ENCODE measurements around the gene PIF1. TPM values are rescaled to one million over a fixed set of nuclear protein-coding genes. Genes with fewer than 3 reads are reported as not detected.

PIF1 gene
- total and polyA plus RNA-seq, 3 experiments from 2014 or later: 0.25 to 14.7 (median 14.6) TPM

DNA sequence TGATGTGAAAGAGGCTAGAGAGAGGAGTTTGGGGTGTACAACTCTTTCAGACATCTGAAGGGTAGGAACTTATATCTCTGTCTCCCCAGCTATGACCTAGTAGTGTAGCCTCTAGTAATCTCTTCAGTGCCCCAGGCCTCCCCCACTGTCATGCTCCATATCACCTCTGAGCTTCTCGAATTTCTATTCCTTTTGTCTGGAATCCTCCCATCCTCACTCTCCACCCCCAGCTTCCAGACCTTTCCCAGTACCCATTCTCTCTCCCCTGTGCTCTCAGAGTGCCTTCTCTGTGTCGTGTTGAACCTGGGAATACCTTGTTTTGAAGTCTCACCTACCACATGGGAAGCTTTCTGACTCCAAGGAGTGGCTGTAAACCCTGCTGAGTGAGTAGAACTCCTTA is 46.4 kb downstream of the PIF1 start:
- no peaks in the 10 kb centered on the region for H3K36me3 ChIP-seq (ENCODE audit: insufficient read depth, low read length)
- peaks cover 14 to 17% of the 10 kb centered on the region in 2 donors for H3K27me3 Mint-ChIP-seq
- H3K27ac ChIP-seq (ENCODE audit: low read depth, low read length): no peak overlapping the region
- no peak for DNase-seq
- H3K4me3 ChIP-seq (ENCODE audit: low read length): no peak overlapping the region
- H3K4me3 Mint-ChIP-seq: no peak overlapping the region
- CTCF ChIA-PET: interaction anchor here (1.6 kb wide), 1 partner anchor 31 kb away, joined by 5 read pairs; no protein-coding TSS in a partner anchor
- peaks cover 6% of the 10 kb centered on the region for H3K27me3 ChIP-seq (ENCODE audit: insufficient read depth, low read length, poor library complexity, severe bottlenecking)
- POLR2A ChIA-PET: no interaction called here
- H3K4me1 Mint-ChIP-seq: peaks cover 15 to 25% (median 20%) of the 10 kb centered on the region in 3 donors
- no peaks in the 10 kb centered on the region for H3K9me3 ChIP-seq (ENCODE audit: low read length)
- no peaks in the 10 kb centered on the region for H3K36me3 Mint-ChIP-seq
- H3K4me1 ChIP-seq (ENCODE audit: insufficient read depth, low read length): no peaks in the 10 kb centered on the region
- peak overlapping the region in 1 of 8 donors; percentile 75 for H3K27ac Mint-ChIP-seq
- no peaks in the 10 kb centered on the region for H3K9me3 Mint-ChIP-seq

DNA sequence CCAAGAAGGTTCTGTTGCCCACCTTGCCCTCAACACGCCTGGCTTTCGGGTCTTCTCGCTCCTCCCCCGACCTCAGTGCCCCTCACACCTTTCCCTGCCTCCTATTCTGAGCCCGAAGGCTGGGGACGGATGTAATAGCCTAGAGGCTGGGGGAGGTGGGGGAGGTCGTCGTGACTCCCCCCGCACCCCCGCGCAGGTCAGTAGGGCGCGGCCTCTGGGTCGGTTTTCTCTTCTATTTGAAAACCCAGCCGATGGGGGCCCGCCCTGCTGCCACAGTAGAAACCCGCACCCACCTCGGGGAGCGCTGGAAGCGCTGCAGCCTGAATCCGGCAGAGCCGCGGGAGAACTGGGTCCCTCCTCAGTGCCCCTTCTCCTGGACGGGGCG is 49.1 kb downstream of the PIF1 start:
- Histone ChIP-seq H3K9me3 (ENCODE audit: low read length) (no peaks in the 10 kb centered on the region), H3K4me1 (ENCODE audit: insufficient read depth, low read length) (no peaks in the 10 kb centered on the region), H3K4me3 (ENCODE audit: low read length) (no peak overlapping the region), H3K27ac (ENCODE audit: low read depth, low read length) (no peak overlapping the region), H3K27me3 (ENCODE audit: insufficient read depth, low read length, poor library complexity, severe bottlenecking) (peaks cover 18% of the 10 kb centered on the region), H3K36me3 (ENCODE audit: insufficient read depth, low read length) (no peaks in the 10 kb centered on the region)
- no peaks in the 10 kb centered on the region for H3K9me3 Mint-ChIP-seq
- H3K4me3 Mint-ChIP-seq: peak overlapping the region in 6 of 7 donors; percentile 65 to 83 (median 71)
- H3K4me1 Mint-ChIP-seq: peaks cover 4 to 16% (median 5%) of the 10 kb centered on the region in 3 donors
- ChIA-PET POLR2A (no interaction called here), CTCF (no interaction called here)
- H3K27ac Mint-ChIP-seq: no peak overlapping the region
- no peaks in the 10 kb centered on the region for H3K36me3 Mint-ChIP-seq
- peaks cover 24 to 34% of the 10 kb centered on the region in 2 donors for H3K27me3 Mint-ChIP-seq
- no peak for DNase-seq

GRCh38 chr15:64775551-64776401 is 49.7 kb downstream of the PIF1 start, which contains the start of gene RBPMS2:
Gene RBPMS2, minus strand, starts transcription at chr15:64775589. Its CDS starts 270 bp downstream, at chr15:64775319.
- no peaks in the 10 kb centered on the region for H3K36me3 ChIP-seq (ENCODE audit: insufficient read depth, low read length)
- no peaks in the 10 kb centered on the region for H3K9me3 Mint-ChIP-seq
- no peak for DNase-seq
- H3K27ac ChIP-seq (ENCODE audit: low read depth, low read length): no peak within 1 kb of the TSS
- H3K27ac Mint-ChIP-seq: no peak within 1 kb of the TSS
- H3K4me1 ChIP-seq (ENCODE audit: insufficient read depth, low read length): no peaks in the 10 kb centered on the region
- POLR2A ChIA-PET: no interaction called here
- CTCF ChIA-PET: no interaction called here
- H3K27me3 ChIP-seq (ENCODE audit: insufficient read depth, low read length, poor library complexity, severe bottlenecking): peaks cover 18% of the 10 kb centered on the region
- H3K27me3 Mint-ChIP-seq: peaks cover 24 to 37% of the 10 kb centered on the region in 2 donors
- H3K4me3 Mint-ChIP-seq: peak within 1 kb of the TSS; percentile 65 to 86 (median 76)
- peaks cover 4 to 16% (median 4%) of the 10 kb centered on the region in 3 donors for H3K4me1 Mint-ChIP-seq
- H3K36me3 Mint-ChIP-seq: no peaks in the 10 kb centered on the region
- no peaks in the 10 kb centered on the region for H3K9me3 ChIP-seq (ENCODE audit: low read length)
- H3K4me3 ChIP-seq (ENCODE audit: low read length): no peak within 1 kb of the TSS

GRCh38 chr15:64774629-64775493 is 50.6 kb downstream of the PIF1 start:
- H3K27ac Mint-ChIP-seq: no peak overlapping the region
- H3K4me3 Mint-ChIP-seq: peak overlapping the region in 6 of 7 donors; percentile 57 to 77 (median 67)
- no peak overlapping the region for H3K27ac ChIP-seq (ENCODE audit: low read depth, low read length)
- ChIA-PET CTCF (no interaction called here), POLR2A (no interaction called here)
- no peaks in the 10 kb centered on the region for H3K4me1 ChIP-seq (ENCODE audit: insufficient read depth, low read length)
- peaks cover 18% of the 10 kb centered on the region for H3K27me3 ChIP-seq (ENCODE audit: insufficient read depth, low read length, poor library complexity, severe bottlenecking)
- no peak overlapping the region for H3K4me3 ChIP-seq (ENCODE audit: low read length)
- no peaks in the 10 kb centered on the region for H3K9me3 Mint-ChIP-seq
- peaks cover 22 to 37% of the 10 kb centered on the region in 2 donors for H3K27me3 Mint-ChIP-seq
- H3K9me3 ChIP-seq (ENCODE audit: low read length): no peaks in the 10 kb centered on the region
- peaks cover 4 to 16% (median 4%) of the 10 kb centered on the region in 3 donors for H3K4me1 Mint-ChIP-seq
- peak in 1 of 5 donors; percentile 7 for DNase-seq
- no peaks in the 10 kb centered on the region for H3K36me3 Mint-ChIP-seq
- H3K36me3 ChIP-seq (ENCODE audit: insufficient read depth, low read length): no peaks in the 10 kb centered on the region

DNA sequence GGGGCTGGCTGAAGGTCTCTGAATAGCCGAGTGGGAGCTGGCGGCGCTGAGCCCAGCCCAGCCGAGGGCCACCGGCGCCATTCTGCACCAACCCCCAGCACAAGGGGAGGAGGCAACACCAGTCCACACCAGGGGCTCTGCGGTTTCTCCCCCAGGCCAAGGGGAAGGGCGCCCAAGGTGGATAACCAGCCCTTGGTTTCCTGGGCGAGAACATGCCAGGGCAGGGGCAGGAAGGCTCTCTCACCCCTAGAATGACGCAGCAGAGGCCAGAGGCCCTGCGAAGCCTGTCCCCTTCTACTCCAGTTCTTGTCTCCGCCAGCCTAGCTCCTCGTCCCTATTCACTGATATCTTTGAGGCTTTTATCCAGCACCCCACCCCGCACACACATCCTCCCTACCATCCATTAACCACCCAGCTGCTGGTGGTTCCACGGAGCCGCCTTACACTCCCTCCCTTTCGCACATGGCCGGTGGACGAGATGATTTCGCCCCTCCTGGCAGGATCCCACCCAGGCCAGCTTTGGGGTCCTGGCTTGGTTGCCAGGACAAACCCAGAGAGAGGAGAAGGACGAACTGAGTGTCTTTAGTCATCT is 51.3 kb downstream of the PIF1 start:
- no peaks in the 10 kb centered on the region for H3K9me3 ChIP-seq (ENCODE audit: low read length)
- no peaks in the 10 kb centered on the region for H3K36me3 ChIP-seq (ENCODE audit: insufficient read depth, low read length)
- peak overlapping the region; percentile 57 to 82 (median 76) for H3K4me3 Mint-ChIP-seq
- DNase-seq: no peak
- no peak overlapping the region for H3K27ac Mint-ChIP-seq
- no peaks in the 10 kb centered on the region for H3K36me3 Mint-ChIP-seq
- CTCF ChIA-PET: interaction anchor here (0.6 kb wide), 1 partner anchor 37 kb away, joined by 3 read pairs; no protein-coding TSS in a partner anchor
- H3K27ac ChIP-seq (ENCODE audit: low read depth, low read length): no peak overlapping the region
- no peak overlapping the region for H3K4me3 ChIP-seq (ENCODE audit: low read length)
- POLR2A ChIA-PET: no interaction called here
- no peaks in the 10 kb centered on the region for H3K9me3 Mint-ChIP-seq
- peaks cover 4 to 16% (median 4%) of the 10 kb centered on the region in 3 donors for H3K4me1 Mint-ChIP-seq
- no peaks in the 10 kb centered on the region for H3K4me1 ChIP-seq (ENCODE audit: insufficient read depth, low read length)
- H3K27me3 Mint-ChIP-seq: peaks cover 22 to 37% of the 10 kb centered on the region in 2 donors
- H3K27me3 ChIP-seq (ENCODE audit: insufficient read depth, low read length, poor library complexity, severe bottlenecking): peaks cover 18% of the 10 kb centered on the region

DNA sequence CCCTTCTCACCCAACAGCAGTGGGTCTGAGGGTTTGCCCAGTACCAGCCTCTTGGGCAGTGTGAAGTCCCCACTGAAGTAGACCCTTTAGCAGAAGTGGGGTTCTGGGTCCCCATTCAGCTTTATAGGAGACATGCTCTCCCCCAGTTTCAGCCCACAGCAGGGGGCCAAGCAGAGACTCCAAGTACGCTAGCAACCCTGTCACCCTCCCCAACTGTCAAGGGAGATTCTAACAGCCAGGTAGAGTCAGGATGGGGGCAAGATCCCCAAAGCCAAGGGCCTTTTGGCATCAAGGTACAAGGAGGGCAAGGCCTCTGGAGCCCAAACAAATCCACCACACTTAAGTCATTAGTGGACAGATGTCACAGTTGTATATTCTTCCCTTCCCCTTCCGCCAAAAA is 51.8 kb downstream of the PIF1 start:
- no peak for DNase-seq
- Histone ChIP-seq H3K4me3 (ENCODE audit: low read length) (no peak overlapping the region), H3K36me3 (ENCODE audit: insufficient read depth, low read length) (no peaks in the 10 kb centered on the region), H3K27me3 (ENCODE audit: insufficient read depth, low read length, poor library complexity, severe bottlenecking) (peaks cover 18% of the 10 kb centered on the region), H3K9me3 (ENCODE audit: low read length) (no peaks in the 10 kb centered on the region), H3K27ac (ENCODE audit: low read depth, low read length) (no peak overlapping the region), H3K4me1 (ENCODE audit: insufficient read depth, low read length) (no peaks in the 10 kb centered on the region)
- no peaks in the 10 kb centered on the region for H3K9me3 Mint-ChIP-seq
- peaks cover 4 to 16% (median 4%) of the 10 kb centered on the region in 3 donors for H3K4me1 Mint-ChIP-seq
- no peaks in the 10 kb centered on the region for H3K36me3 Mint-ChIP-seq
- H3K27ac Mint-ChIP-seq: no peak overlapping the region
- H3K27me3 Mint-ChIP-seq: peaks cover 22 to 37% of the 10 kb centered on the region in 2 donors
- POLR2A ChIA-PET: no interaction called here
- CTCF ChIA-PET: interaction anchor here (0.6 kb wide), 1 partner anchor 37 kb away, joined by 3 read pairs; no protein-coding TSS in a partner anchor
- H3K4me3 Mint-ChIP-seq: peak overlapping the region; percentile 39 to 82 (median 70)

- DNase-seq: no peak
- Histone ChIP-seq H3K27ac (ENCODE audit: low read depth, low read length) (no peak overlapping the region), H3K9me3 (ENCODE audit: low read length) (no peaks in the 10 kb centered on the region), H3K27me3 (ENCODE audit: insufficient read depth, low read length, poor library complexity, severe bottlenecking) (peaks cover 18% of the 10 kb centered on the region), H3K36me3 (ENCODE audit: insufficient read depth, low read length) (no peaks in the 10 kb centered on the region), H3K4me1 (ENCODE audit: insufficient read depth, low read length) (no peaks in the 10 kb centered on the region), H3K4me3 (ENCODE audit: low read length) (no peak overlapping the region)
- Mint-ChIP-seq H3K9me3 (no peaks in the 10 kb centered on the region), H3K27ac (no peak overlapping the region), H3K27me3 (peaks cover 23 to 37% of the 10 kb centered on the region in 2 donors), H3K4me3 (peak overlapping the region in 1 of 7 donors; percentile 28), H3K4me1 (peaks cover 4 to 16% (median 6%) of the 10 kb centered on the region in 3 donors), H3K36me3 (no peaks in the 10 kb centered on the region)
- ChIA-PET CTCF (no interaction called here), POLR2A (no interaction called here)
Measured at GRCh38 chr15:64772964-64773363, 52.5 kb downstream of the PIF1 start.
